Measurements from ENCODE around the gene POP4.
A peak's percentile ranks its signal among the peaks of the same experiment; 100 is the strongest.

POP4 gene

GRCh38 chr19:29576761-29577648 lies 29.1 kb upstream of the POP4 start:
- peak in 1 of 3 donors; percentile 31 for DNase-seq (ENCODE audit: low read depth in 3 of 3)

DNA sequence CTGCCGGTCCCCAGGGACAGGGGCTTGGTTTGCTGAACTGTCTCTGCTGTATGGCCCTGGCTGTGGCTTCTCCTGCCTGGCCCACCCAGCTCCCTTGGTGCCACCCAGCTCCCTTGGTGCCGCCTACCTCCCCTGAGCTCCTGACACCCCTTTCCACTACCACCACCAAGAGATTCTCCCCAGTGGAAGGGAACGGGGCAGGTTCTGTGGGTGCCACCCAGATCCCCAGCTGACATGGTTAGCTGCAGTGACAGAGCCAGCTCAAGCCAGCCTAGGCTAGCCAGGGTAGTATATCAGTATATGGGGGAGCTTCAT lies 28.5 kb upstream of the POP4 start:
- DNase-seq (ENCODE audit: low read depth in 3 of 3): no peak

DNA sequence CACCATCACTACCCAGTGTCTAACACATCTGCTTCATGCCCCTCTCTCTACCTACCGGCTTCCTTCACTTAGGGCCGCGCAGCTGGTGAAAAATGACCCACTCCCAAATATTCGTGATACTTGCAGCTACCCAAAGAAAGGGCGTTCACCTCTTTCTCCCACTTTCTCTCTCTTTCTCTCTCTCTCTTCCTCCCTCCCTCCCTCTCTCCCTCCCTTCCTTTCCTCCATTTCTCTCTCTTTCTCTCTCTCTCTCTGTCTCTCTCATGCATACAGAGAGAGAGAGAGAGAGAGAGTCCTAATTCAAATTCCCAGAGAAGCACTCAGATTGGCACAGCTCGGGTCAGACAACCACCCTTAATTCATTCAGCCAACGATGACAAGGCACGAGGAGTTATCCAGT lies 27.7 kb upstream of the POP4 start:
- DNase-seq (ENCODE audit: low read depth in 3 of 3): no peak

DNA sequence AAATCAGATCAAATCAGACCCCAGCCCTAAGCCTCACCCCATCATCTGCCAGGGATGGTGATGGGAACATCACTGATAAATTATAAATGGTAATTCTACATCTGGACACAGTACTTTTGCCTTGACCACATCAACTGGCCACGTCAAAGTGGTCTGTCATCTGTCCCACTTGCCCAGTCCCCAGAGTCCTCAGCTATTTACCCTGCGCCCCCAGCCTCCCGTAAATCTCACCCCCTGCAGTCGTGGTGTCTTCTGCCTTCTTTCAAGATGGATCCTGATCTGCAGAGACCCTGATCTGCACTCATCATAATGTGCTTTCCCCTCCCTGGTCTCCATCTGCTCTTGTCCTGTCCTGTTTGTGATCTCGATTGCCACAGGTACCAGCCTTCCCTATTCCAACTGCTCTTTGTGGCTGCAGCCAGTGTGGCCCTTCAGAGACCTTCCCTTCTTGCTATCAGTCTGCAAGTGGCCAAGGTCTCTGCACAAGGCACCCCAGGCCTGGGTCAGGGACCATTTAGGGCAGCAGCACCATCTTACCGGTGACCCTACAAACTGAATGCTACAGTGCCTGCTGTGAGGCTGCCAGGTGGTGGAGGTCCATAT lies 26.7 kb upstream of the POP4 start:
- no peak for DNase-seq (ENCODE audit: low read depth in 3 of 3)

GRCh38 chr19:29581398-29581797 lies 24.7 kb upstream of the POP4 start:
- no peak for DNase-seq (ENCODE audit: low read depth in 3 of 3)

DNA sequence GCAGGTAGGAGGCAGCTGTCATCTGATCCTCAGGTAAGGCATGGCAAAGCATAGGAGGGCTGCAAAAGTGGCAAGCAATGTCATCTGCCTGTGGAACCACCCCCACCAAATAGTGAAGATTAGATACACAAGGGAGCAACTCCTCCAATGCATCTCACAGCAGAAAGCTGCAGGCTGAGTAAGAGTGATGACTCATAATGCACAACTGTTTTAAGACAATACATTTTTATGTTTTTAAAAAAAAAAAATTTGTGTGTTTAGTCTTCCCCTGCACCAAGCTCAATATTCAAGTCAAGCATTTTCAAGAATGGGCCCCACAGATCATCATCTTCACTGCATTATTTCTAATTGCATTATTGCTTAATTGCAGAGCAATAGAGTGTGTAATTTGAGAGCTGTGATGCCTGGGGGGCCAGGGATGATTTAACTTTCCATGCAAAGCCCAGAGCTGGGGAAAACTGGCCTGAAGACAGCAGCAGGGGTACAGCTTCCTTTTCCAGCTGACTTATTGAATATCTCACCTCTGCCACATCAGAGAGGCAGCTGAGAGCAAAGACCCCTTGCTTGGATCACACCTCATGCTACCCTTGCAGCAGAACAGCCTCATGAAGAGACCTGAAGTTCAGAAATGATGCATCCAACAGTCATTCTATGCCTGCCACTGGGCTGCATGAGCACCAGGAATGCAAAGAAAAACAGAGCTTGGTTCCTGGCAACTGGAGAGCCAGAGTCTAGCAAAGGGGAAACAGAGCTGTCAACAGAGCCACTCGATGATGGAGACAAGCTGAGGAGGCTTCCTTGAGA lies 22.7 kb upstream of the POP4 start:
- DNase-seq (ENCODE audit: low read depth in 3 of 3): no peak

DNA sequence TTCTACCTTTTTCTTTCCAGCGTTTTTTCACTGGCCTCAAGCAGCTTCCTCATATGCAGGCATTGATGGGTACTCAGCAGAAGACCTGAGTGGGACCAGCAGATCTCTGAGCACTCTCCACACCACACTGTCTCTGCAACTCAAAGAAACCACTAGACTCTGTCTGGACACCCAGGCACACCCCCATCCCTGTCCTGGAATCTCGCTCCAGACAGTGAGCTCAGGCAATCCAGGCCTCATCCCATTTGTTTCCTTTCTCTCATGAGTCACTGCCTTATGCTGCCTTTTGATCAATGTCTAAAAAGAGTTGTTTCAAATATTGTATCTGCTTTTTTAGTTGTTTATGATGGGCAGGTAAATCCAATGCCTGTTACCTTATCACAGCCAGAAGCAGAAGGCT lies 19.7 kb upstream of the POP4 start:
- no peak for DNase-seq (ENCODE audit: low read depth in 3 of 3)

- DNase-seq (ENCODE audit: low read depth in 3 of 3): no peak
These were observed 19.0 kb upstream of the POP4 start for GRCh38 chr19:29587059-29587458.

GRCh38 chr19:29587518-29587986 lies 18.5 kb upstream of the POP4 start:
- DNase-seq (ENCODE audit: low read depth in 3 of 3): peak in 2 of 3 donors; percentile 49 to 74

- no peak for DNase-seq (ENCODE audit: low read depth in 3 of 3)
These were observed 18.0 kb upstream of the POP4 start for GRCh38 chr19:29588095-29588494.

- no peak for DNase-seq (ENCODE audit: low read depth in 3 of 3)
These were observed 15.8 kb upstream of the POP4 start for GRCh38 chr19:29590278-29590677.

- DNase-seq (ENCODE audit: low read depth in 3 of 3): no peak
These were observed 14.4 kb upstream of the POP4 start for GRCh38 chr19:29591670-29592069.

DNA sequence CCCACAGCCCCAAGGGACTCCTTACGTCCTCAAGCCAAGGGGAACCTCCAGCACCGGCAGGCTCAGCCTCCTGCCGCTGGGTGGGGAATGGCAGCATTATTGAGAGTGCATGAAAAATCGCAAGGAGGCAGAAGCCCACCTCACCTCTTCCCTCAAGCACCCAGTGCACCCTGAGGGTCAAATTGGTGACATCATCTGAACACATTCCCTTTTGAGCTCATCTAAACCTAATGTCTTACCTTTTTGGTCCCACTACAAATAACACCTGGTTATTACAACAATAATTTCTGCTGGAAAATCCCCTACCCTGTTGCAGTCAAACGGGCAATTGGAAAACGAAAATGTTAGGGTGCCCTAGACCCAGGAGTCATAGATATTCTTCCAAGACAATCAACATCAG lies 12.2 kb upstream of the POP4 start:
- DNase-seq (ENCODE audit: low read depth in 3 of 3): no peak

DNA sequence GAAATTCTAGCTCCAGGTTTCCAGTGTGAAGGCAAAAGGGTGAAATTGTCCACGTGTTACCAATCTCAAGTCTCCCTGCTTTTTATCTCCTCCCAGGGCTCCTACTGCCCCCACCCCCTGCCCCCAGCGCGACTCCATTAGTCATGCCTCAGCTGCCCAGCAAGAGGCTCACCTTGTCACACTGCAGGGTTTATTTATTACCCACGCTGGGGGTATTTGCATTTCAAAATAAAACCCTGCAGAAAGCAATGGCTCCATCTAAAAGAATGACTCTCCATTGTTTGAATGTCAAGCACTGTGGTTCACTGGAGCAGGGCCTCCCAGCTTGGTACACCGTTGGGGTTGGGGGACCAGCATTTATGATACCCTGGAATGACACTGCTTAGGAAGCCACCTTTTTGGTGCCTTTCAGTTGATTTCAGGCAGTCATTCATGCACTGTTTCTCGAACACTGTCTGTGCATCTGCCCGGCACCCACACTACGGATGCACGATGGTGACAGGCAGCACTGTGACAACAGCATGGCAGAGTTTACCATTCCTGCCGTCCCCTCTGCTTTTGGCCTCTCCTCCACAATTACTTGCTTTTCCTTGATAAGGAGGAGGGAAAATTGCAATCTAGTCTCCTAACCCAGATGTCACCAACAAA lies 9.9 kb upstream of the POP4 start:
- DNase-seq (ENCODE audit: low read depth in 3 of 3): no peak

- DNase-seq (ENCODE audit: low read depth in 3 of 3): no peak
These were observed 9.1 kb upstream of the POP4 start for GRCh38 chr19:29596885-29597525.

DNA sequence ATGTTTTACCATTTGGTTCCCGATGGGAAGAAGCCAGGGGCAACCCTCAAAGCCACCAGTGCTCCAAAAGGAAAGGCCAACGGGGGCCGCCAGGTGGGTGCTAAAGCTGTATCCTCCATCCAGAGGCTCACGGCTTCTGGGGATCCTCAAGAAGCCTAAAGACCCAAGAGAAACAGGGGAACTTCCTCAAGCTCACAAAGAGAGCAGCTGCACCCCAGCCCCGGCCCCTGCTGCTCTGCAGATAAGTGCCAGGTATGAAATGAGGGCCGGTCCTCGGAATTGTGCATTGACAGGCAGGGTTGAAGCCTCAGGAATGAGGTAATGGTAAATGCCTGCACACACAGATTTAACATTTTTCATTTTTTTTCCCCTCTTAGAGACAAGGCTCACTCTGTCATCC lies 8.0 kb upstream of the POP4 start:
- no peak for DNase-seq (ENCODE audit: low read depth in 3 of 3)

GRCh38 chr19:29598496-29598895 lies 7.6 kb upstream of the POP4 start:
- no peak for DNase-seq (ENCODE audit: low read depth in 3 of 3)

GRCh38 chr19:29603308-29603707 lies 2.8 kb upstream of the POP4 start:
- no peak for DNase-seq (ENCODE audit: low read depth in 3 of 3)

DNA sequence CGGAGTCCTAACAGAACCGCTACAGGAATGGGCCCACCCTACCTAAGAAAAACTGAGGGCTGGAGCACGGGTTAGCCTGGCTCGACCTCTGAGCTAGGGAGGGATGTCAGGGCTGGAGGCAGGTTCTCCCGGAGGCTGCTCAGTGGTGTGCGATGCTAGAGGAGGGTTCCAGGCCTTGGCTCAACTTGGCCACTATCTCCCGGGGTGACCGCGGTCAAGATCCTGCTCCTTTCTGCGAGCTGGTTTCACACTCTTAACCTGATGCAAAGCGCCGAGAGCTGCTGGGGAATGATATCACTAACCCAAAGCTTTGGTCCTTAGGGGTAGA lies 301 bp downstream of the POP4 start:
- peak in 1 of 3 donors; percentile 6 for DNase-seq (ENCODE audit: low read depth in 3 of 3)

DNA sequence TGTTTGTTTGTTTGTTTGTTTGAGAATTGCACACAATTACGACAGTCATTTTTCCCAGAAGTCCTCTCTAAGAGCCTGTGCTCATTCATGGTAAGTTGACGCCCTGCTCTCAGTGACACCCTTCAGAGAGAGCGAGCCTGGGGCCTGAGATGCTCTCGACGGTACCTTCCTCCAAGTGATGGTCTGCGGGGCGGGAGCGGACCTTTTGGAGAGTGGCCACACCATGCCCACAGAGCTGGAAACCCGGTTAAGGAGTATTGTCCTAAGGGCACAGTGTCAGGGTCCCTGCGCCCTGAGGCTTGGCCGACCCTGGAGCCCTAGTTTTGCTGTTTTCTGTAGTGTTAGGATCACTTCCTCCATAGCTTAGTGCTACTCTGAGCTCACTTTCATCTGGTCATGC lies 3.6 kb downstream of the POP4 start:
- no peak for DNase-seq (ENCODE audit: low read depth in 3 of 3)

GRCh38 chr19:29610213-29610573 lies 4.1 kb downstream of the POP4 start:
- no peak for DNase-seq (ENCODE audit: low read depth in 3 of 3)

Data from stimulated activated CD4-positive, alpha-beta T cell treated with anti-CD3 and anti-CD28 coated beads, TNF-alpha, amount 100 ng/mL, for 48 hours (primary cell).